Activated T-cell treated with anti-CD3 and anti-CD28 coated beads for 4 hours (primary cell): Measurements from ENCODE around the gene DRD3.

Source experiments
- DNase-seq: peaks from one replicate; pipeline ENCODE4 v3.0.0-alpha.2; 2020

DRD3 gene

GRCh38 chr3:114115143-114115542 lies 63.7 kb downstream of the DRD3 start:
- no peak for DNase-seq

GRCh38 chr3:114114719-114115118 lies 64.1 kb downstream of the DRD3 start:
- DNase-seq, result no peak

GRCh38 chr3:114112696-114113095 lies 66.2 kb downstream of the DRD3 start:
- DNase-seq, result no peak

DNA sequence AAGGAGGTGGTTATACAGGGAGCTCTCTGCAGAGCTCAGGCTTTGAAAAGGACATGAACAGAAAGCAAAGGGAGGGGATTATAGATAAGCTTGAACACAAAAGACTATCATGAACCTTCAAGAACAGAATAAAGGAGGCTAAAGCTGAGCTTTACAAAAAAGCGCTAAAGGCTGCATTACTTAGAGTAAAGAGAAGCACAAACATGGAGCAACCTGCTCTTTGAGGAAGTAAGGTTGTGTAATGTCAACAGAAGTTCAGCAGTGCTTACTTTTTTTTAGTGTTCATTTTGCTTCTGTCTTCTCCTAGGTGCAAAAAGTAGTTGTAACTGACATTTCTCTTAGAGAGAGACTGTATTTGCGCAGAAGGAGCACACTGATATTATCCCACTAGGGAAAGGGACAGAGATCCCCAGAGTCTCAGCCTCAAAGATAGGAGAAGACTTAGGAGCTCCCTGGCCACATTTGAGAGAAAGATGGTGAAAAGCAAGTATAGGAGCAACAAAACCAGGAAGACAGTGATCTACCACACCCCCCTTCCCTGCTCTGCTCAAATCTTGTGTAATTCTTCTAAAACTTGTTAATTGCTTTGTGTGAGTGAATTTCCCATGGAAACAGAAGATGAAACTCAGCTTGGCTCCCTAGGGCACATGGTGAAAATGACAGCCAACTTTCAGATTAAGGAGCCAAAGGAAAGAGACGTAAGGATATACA lies 67.6 kb downstream of the DRD3 start:
- no peak for DNase-seq

- no peak for DNase-seq
Observed at GRCh38 chr3:114110439-114110838, 68.4 kb downstream of the DRD3 start.

- DNase-seq, result no peak
Observed at GRCh38 chr3:114108137-114108536, 70.7 kb downstream of the DRD3 start.

GRCh38 chr3:114104414-114104813 lies 74.4 kb downstream of the DRD3 start:
- no peak for DNase-seq

DNA sequence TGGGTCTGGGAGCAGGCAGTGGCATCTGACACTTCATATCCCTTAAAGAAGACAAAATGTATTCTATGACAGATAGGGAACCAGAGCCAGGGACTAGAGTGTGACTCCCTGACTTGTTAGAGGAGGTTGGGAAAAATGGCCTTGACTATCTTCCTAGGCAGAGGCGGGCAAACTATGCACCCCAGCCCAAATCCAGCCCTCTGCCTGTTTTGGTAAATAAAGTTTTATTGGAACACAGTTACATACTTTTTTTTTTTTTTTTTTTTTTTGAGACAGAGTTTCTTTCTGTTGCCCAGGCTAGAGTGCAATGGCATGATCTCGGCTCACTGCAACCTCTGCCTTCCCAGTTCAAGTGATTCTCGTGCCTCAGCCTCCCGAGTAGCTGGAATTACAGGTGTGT lies 75.0 kb downstream of the DRD3 start:
- no peak for DNase-seq

DNA sequence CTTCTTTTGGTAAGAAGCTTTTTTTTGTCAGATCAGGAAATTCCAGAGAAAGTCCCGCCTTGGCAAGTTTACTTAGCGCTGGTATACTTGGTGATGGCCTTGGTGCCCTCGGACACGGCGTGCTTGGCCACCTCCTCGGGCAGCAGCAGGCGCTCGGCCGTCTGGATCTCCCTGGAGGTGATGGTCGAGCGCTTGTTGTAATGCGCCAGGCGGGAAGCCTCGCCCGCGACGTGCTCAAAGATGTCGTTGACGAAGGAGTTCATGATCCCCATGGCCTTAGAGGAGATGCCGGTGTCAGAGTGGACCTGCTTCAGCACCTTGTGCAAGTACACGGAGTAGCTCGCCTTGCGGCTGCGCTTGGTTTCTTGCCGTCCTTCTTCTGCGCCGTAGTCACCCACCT lies 75.7 kb downstream of the DRD3 start:
- DNase-seq, result no peak

DNA sequence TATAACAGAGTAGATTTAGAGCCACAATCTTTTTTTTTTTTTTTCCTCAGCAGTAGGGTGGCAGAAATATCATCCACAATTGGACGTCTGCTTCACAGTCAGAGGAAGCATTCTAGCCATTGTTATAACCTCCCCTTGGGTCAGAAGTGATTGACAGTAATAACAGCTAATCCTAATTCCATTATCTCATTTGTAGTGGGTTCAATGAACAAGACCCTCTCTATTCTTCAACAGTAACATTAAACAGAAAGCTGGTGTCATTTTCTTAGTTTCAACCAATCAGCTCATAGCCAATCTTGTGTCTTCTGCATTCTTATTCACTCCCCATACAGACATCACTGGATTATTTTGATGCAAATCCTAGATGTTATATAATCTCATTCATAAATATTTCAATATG lies 77.8 kb downstream of the DRD3 start:
- no peak for DNase-seq

- no peak for DNase-seq
Observed at GRCh38 chr3:114095796-114096195, 83.1 kb downstream of the DRD3 start.

GRCh38 chr3:114093596-114093995 lies 85.3 kb downstream of the DRD3 start:
- no peak for DNase-seq

DNA sequence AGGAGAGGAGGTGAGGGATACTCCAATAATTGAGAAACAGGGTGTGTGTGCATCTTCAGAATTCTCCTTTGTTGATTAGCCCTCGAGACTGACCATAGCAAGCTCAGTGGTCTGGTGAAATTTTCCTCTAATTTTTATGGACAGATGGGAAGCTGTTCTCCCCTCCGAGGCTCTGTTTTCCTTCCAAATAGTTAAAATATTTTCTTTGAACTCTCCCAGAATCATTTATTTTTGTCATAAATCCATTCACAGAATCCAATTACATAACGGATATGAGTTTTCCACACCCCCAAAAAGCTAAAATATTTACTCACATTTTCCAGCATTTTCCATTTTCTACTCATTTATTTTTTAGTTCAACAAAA lies 85.9 kb downstream of the DRD3 start:
- DNase-seq, result no peak

DNA sequence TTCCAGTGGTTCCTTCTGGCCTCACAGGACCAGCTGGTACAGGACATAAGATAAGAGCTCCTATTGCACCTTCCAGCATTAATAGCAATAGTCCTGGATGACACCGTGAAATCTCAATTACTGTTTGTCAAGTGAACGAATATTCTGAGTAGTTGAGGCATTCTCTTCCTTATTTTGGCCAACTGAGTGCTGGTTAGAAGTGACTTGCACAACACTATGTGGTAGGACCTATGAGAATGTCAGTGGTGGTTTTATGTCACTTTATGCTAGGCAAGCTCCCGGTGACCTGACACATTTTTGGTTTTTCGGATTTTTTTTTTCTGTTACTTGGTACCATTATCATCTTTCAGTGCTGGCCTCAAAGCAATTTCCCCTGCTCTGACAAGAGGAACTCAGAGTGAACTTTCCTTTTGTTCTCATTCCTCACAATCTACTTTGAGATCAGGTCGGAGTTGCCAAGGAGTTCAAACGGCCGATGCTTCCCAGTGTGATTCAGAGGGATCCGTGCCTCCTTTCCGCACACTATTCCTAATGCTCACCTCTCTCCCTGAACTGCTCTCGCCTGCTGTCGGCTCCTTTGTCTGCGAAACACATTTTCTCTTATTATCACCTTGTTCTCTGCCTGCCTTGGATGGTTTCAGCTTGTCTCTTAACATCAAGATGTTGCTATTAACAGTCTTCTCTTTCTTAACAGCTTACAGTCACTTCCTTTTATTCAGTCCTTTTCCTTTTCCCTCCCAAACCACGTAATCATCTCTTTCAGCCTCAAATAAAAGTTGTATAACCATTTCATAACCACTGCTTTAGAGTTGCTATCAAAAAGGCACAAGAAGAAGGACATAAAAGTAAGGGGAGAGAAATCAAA lies 86.5 kb downstream of the DRD3 start:
- DNase-seq, result no peak

GRCh38 chr3:114089675-114090074 lies 89.2 kb downstream of the DRD3 start:
- DNase-seq, result no peak

GRCh38 chr3:114086356-114086755 lies 92.5 kb downstream of the DRD3 start:
- no peak for DNase-seq

DNA sequence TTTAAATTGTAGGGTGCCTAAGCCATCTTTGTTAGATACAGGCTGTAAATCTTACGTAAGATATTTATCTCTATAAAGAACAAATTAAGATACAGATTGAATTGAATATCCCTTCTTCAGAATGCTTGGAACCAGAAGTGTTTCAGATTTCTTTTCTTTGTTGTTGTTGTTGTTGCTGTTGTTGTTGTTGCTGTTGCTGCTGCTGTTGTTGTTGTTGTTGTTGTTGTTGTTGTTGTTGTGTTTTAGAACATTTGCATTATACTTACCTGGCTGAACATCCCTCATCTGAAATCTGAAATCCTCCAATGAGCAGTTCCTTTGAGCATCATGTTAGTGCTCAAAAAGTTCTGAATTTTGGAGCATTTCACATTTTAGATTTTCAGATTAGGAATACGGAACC lies 95.7 kb downstream of the DRD3 start:
- no peak for DNase-seq

- no peak for DNase-seq
Observed at GRCh38 chr3:114081037-114081436, 97.8 kb downstream of the DRD3 start.

DNA sequence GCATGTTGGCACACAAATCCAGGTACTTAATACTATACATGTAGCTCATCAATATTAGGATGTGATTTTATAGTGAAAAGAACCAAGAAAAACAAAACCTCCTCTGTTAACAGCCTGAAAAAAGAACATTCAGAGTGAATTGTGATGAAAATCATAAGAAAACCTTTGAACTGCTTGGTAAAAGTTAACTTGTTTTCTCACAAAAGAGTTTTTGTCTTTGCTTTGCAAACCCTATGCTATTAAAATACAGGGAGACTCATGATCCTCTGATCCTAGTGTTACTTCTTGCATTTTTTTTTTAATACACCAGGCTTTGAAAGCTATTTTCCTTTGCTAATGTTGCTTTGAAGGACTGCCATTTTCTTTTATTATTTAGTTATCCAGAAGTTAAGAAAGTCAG lies 98.7 kb downstream of the DRD3 start:
- no peak for DNase-seq

DNA sequence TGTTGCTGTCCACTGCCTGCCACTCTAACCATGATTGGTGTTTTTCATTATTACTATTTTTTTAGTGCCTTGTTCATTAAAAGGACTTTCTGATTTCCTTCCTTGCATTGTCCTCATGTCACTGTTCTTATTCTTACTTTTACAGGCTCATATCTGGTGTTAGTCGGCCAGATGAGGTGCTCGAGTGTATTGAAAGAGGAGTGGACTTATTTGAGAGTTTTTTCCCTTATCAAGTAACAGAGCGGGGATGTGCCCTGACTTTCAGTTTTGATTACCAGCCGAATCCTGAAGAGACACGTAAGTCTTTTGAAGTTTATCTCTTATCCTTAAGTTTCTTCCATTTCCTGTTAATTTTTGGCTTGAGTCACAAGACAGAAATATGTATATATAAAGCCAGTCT lies 99.1 kb downstream of the DRD3 start:
- DNase-seq, result no peak

GRCh38 chr3:114078126-114078525 lies 100.7 kb downstream of the DRD3 start:
- no peak for DNase-seq
